IPS-20b (cell line): ENCODE results near the gene SLC6A20.

Experiments used
- H3K27ac ChIP-seq: one replicate; pipeline ENCODE4 v1.5.1; 2013; ENCODE audit warnings: low read length
- H3K27me3 ChIP-seq: 2 replicates; pipeline ENCODE4 v1.6.1; 2013; ENCODE audit warnings: mild to moderate bottlenecking, low read length, inconsistent platforms; ENCODE audit not compliant: insufficient read depth
- H3K36me3 ChIP-seq: 2 replicates; pipeline ENCODE4 v1.6.1; 2013; ENCODE audit warnings: low read depth, mild to moderate bottlenecking, inconsistent platforms, low read length, moderate library complexity; ENCODE audit not compliant: insufficient read depth
- H3K4me1 ChIP-seq: 2 replicates; pipeline ENCODE4 v1.6.1; 2013; ENCODE audit warnings: mild to moderate bottlenecking, control low read depth, inconsistent platforms, low read length, moderate library complexity; ENCODE audit not compliant: insufficient read depth
- H3K4me3 ChIP-seq: 2 replicates; pipeline ENCODE4 v1.5.1; 2013; ENCODE audit warnings: mild to moderate bottlenecking, low read length, inconsistent platforms
- H3K9ac ChIP-seq: 2 replicates; pipeline ENCODE4 v1.6.1; 2013; ENCODE audit warnings: low read depth, mild to moderate bottlenecking, inconsistent platforms, low read length, moderate library complexity
- H3K9me3 ChIP-seq: 2 replicates; pipeline ENCODE4 v1.6.1; 2013; ENCODE audit warnings: mild to moderate bottlenecking, low read depth, low read length, inconsistent platforms; ENCODE audit not compliant: insufficient read depth

SLC6A20 gene

DNA sequence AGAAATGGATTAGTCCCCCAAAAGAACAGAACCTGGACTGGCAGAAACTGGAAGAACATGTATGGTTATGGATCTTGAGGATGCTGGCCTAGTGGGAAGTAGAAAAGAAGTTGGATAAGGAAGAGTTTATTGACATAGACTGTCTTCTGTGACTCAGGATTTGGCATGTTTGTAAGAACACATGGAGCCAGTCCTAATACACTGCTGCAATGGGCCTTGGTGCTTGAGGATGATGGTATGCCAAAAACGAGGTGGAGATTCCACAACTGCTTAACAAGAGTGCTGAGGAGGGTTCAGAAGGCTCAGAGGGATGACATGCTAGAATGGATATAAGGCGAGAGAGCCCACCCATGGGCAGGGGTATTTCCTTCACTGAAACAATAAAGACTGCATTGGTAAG is 23.2 kb upstream of the SLC6A20 start:
- Histone ChIP-seq H3K9me3 (peaks cover 7% of the 10 kb centered on the region; the same call in 1 of the 2 replicates), H3K27ac (no peak overlapping the region), H3K9ac (no peak overlapping the region), H3K27me3 (no peaks in the 10 kb centered on the region), H3K4me1 (no peaks in the 10 kb centered on the region), H3K36me3 (no peaks in the 10 kb centered on the region), H3K4me3 (no peak overlapping the region)

- H3K4me1 ChIP-seq = no peaks in the 10 kb centered on the region
- no peak overlapping the region for H3K9ac ChIP-seq
- no peaks in the 10 kb centered on the region for H3K36me3 ChIP-seq
- peaks cover 7% of the 10 kb centered on the region; the same call in 1 of the 2 replicates for H3K9me3 ChIP-seq
- H3K4me3 ChIP-seq = no peak overlapping the region
- H3K27ac ChIP-seq = no peak overlapping the region
- H3K27me3 ChIP-seq = no peaks in the 10 kb centered on the region
These were observed 21.6 kb upstream of the SLC6A20 start for GRCh38 chr3:45817831-45818522.

DNA sequence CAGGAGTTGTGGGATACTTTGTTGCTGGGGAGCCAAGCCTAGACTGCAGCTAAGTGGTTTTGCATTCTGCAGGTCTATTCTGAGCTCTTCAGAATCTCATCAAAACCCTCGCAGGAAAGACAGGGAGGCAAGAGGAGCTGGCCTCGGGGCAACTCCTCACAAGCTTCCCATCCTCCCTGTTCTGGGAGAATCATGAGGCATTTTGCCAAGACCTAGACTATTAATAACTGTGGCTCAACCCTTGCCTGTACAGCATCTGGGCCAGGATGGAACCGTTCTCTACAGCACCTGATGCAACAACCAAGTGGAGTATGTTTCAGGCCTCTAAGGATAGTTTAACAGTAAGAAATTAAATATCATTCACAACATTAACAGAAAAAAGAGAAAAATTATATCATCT is 20.2 kb upstream of the SLC6A20 start:
- no peaks in the 10 kb centered on the region for H3K27me3 ChIP-seq
- peaks cover 7% of the 10 kb centered on the region; the same call in 1 of the 2 replicates for H3K9me3 ChIP-seq
- no peaks in the 10 kb centered on the region for H3K4me1 ChIP-seq
- H3K4me3 ChIP-seq = no peak overlapping the region
- no peaks in the 10 kb centered on the region for H3K36me3 ChIP-seq
- no peak overlapping the region for H3K9ac ChIP-seq
- no peak overlapping the region for H3K27ac ChIP-seq

GRCh38 chr3:45814322-45814721 is 18.0 kb upstream of the SLC6A20 start:
- no peaks in the 10 kb centered on the region for H3K36me3 ChIP-seq

GRCh38 chr3:45807681-45808540 is 11.6 kb upstream of the SLC6A20 start:
- H3K9me3 ChIP-seq = no peaks in the 10 kb centered on the region
- no peak overlapping the region for H3K4me3 ChIP-seq
- no peak overlapping the region for H3K9ac ChIP-seq
- H3K36me3 ChIP-seq = no peaks in the 10 kb centered on the region
- no peaks in the 10 kb centered on the region for H3K27me3 ChIP-seq
- H3K4me1 ChIP-seq = no peaks in the 10 kb centered on the region
- no peak overlapping the region for H3K27ac ChIP-seq

More at GRCh38 chr3:45814322-45814721, 18.0 kb upstream of the SLC6A20 start:
- H3K9ac ChIP-seq = no peak overlapping the region
- H3K4me1 ChIP-seq = no peaks in the 10 kb centered on the region
- no peak overlapping the region for H3K4me3 ChIP-seq
- H3K27me3 ChIP-seq = no peaks in the 10 kb centered on the region
- peaks cover 7% of the 10 kb centered on the region; the same call in 1 of the 2 replicates for H3K9me3 ChIP-seq
- no peak overlapping the region for H3K27ac ChIP-seq

- Histone ChIP-seq H3K27me3 (no peaks in the 10 kb centered on the region), H3K4me1 (no peaks in the 10 kb centered on the region), H3K9ac (no peak overlapping the region), H3K4me3 (no peak overlapping the region), H3K27ac (no peak overlapping the region), H3K9me3 (no peaks in the 10 kb centered on the region), H3K36me3 (no peaks in the 10 kb centered on the region)
These were observed 10.8 kb upstream of the SLC6A20 start for GRCh38 chr3:45807133-45807532.

DNA sequence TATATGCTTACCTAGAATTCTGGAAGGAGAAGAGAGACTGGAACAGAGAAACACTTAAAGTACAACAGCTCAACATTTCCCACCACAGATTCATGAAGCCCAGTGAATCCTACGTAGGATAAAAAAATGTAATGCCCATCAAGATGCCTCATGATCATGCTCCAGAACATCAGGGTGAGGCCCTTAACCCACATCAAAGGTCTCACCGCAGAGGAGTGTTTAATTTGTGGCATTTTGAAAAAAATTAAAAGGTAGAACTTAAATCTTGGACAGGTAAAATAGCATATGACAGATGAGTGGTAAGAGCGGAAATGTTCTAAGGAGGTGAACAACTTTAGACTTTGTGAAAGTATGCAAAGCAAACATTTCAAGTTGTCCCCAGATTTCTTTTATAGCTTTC is 9.7 kb upstream of the SLC6A20 start:
- H3K4me3 ChIP-seq = no peak overlapping the region
- no peak overlapping the region for H3K27ac ChIP-seq
- H3K36me3 ChIP-seq = no peaks in the 10 kb centered on the region
- H3K27me3 ChIP-seq = no peaks in the 10 kb centered on the region
- H3K9ac ChIP-seq = no peak overlapping the region
- H3K4me1 ChIP-seq = no peaks in the 10 kb centered on the region
- H3K9me3 ChIP-seq = no peaks in the 10 kb centered on the region

DNA sequence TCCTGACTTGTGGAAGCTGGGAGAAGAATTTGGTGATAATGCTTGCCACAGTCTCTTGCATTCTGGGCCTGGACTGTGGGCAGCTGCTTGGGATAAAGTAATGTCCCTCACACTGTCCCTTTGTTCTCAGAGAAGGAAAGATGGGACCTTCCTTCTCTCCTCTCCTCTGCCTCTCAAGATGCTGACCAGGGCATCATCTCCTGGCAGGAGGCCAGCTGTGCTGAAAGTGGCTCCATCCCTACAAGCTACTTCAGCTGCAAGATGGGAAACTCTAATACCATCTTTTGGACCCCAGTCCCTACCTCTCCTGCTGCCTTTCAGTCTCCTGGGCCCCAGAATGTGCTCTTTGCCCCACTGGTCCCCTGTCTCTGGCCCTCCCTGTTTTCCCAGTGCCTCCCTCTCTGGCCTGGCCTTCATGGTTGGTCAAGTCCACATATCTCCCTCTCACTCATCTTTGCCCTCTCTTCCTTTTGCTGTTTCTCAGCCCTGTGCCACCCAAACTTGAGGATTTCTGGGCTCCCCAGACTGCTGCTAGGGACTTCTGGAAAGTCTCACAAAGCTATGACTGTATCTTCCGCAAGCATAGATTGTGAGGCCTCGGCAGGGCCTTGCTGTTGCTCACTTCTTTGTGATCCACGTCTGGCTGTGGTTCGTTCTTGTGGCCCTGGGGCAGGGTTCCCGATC is 7.1 kb upstream of the SLC6A20 start:
- peaks cover 13% of the 10 kb centered on the region for H3K27me3 ChIP-seq
- no peak overlapping the region for H3K9ac ChIP-seq
- H3K36me3 ChIP-seq = no peaks in the 10 kb centered on the region
- H3K4me3 ChIP-seq = no peak overlapping the region
- no peaks in the 10 kb centered on the region for H3K9me3 ChIP-seq
- no peak overlapping the region for H3K27ac ChIP-seq
- H3K4me1 ChIP-seq = no peaks in the 10 kb centered on the region

DNA sequence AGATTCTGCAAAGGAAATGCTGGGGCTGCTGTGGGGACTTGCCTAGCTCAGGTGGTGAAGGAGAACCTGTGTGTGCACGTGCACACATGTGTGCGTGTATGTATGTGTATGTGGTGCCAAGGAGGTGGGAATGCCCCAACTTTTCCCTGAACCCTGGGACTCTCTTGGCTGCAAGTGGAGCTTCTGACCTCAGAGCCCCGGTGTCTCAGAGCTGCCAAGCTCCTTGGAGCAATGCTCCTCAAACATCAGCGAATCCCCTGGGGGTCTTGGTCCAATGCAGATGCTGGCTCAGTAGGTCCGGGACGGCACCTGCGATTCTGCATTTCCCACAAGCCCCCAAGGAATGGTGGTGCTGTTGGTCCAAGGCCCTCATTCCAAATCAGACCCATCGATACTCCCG is 5.8 kb upstream of the SLC6A20 start:
- Histone ChIP-seq H3K27me3 (peaks cover 25% of the 10 kb centered on the region), H3K9me3 (no peaks in the 10 kb centered on the region), H3K4me3 (no peak overlapping the region), H3K27ac (no peak overlapping the region), H3K36me3 (no peaks in the 10 kb centered on the region), H3K9ac (no peak overlapping the region), H3K4me1 (no peaks in the 10 kb centered on the region)

GRCh38 chr3:45800611-45801010 is 4.3 kb upstream of the SLC6A20 start:
- Histone ChIP-seq H3K27me3 (peaks cover 40% of the 10 kb centered on the region), H3K4me1 (peaks cover 3% of the 10 kb centered on the region; the same call in 1 of the 2 replicates), H3K9ac (no peak overlapping the region), H3K36me3 (no peaks in the 10 kb centered on the region), H3K9me3 (no peaks in the 10 kb centered on the region), H3K4me3 (no peak overlapping the region), H3K27ac (no peak overlapping the region)

GRCh38 chr3:45799586-45799985 is 3.2 kb upstream of the SLC6A20 start:
- Histone ChIP-seq H3K9me3 (no peaks in the 10 kb centered on the region), H3K36me3 (no peaks in the 10 kb centered on the region), H3K27ac (no peak overlapping the region), H3K27me3 (peaks cover 51% of the 10 kb centered on the region), H3K4me3 (no peak overlapping the region), H3K9ac (no peak overlapping the region), H3K4me1 (peaks cover 3% of the 10 kb centered on the region; the same call in 1 of the 2 replicates)
